HG03378 (cell line): ENCODE measurements around the gene SUPT16H.

ENCODE experiments used
- ATAC-seq: cut with Tn5 transposase; IDR thresholded peaks from one replicate; pipeline ENCODE4 v1.9.1; 2021; ENCODE audit warnings: mild to moderate bottlenecking, moderate library complexity; ENCODE audit not compliant: unreplicated experiment

The SUPT16H gene

DNA sequence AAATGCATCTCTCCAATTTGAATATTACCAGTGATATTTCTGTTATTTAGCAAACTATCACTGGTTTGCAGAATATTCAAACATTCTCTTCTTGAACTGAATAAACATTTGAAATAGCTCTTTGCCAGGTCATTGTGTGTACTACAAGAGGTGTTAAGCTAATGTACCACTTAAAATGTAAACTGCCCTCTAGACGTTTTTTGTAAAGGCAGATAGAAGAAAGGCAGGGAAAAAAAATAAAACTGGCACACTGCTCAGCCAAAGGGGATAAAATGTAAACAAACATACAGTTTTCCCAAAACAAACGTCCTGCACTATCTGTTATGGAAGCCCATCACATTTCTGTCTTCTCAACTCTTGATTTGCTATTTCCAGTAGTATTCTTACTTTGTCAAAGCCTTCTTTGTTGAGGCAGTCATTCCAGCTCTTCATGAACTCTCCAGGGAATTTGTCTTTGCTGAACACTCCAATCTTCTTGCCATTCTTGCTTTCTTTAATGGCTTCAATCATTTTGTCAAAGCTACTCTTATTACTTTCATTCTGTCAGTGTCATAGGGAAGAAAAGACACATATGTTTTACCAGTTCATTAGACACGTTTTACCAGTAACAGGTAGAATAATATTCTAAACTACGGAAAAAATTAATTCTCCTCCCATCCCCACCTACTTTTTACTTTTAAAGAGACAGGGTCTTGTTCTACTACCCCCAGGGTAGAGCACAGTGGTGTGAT lies 13.7 kb downstream of the SUPT16H start:
- ATAC-seq: no peak

DNA sequence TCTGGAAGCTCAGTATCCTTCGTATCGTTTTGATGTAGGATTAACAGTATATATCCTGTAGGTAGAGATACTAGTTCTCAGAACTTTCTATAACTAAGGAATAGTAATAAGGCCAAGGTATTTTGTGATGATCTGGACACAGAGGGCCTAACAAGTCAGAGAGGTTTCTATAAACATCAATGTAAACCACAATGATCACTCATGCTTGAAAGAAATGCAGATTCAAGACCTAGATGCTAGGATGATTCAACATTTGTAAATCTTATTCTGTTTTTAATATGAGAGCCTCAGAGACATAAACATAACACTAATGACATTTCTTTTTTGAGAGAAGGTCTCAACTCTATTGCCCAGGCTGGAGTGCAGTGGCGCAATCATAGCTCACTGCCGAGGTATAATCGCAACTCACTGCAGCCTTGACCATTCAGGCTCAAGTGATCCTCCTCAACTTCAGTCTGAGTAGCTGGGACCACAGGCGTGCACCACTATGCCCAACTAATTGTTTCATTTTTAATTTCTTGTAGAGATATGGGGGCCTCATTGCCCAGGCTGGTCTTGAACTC lies 16.2 kb downstream of the SUPT16H start:
- ATAC-seq: no peak

DNA sequence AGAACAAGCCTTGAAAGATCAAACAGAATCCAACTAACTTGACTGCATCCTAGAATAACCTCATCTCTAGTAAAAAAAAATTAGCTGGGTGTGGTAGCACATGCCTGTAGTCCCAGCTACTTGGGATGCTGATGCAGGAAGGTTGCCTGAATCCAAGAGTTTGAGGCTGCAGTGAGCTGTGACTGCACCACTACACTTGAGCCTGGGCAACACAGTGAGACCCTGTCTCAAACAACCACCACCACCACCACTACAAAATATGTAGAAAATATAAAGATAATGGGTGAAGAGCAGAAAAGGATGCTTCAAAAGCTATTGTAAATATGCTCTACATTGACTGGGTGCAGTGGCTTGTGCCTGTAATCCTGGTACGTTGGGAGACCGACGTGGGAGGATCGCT lies 27.3 kb downstream of the SUPT16H start:
- no peak for ATAC-seq

DNA sequence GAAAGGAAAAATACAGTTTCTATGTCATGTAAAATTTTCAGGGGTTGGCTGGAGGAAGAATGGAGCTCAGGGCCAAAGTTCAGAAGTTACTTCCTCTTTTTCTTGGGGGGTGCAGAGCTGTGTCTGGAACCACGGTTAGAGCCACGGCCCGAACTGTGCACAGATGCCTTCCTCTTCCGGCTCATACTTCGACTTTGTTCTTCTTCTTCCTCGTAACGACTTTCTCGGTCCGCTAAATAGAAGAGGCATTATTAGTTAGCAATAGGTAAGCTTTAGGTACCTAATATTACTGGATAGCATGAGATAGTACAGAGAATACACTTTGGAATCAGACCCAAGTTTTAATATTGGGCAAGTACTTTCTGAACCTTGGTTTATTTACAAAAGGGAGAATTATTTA lies 31.2 kb downstream of the SUPT16H start:
- peak; percentile 56 for ATAC-seq

DNA sequence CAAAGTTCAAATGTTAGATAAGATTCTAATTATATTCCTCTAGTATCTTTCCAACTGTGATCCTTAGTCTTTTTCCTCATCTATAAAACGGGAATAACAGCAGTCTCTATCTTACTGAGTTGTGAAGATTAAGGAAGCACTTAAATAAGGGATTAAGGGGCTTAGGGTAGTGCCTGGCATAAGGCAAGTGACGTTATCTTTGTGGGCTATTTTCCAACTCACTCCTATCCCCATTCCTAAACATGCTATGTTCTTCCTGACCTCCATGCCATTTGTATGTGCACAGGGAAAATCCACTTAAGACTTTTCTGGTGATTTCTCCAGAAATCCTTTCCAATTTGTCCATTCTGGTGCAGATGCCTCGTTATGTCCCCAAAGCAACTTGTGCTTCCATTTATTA lies 33.3 kb downstream of the SUPT16H start:
- no peak for ATAC-seq

DNA sequence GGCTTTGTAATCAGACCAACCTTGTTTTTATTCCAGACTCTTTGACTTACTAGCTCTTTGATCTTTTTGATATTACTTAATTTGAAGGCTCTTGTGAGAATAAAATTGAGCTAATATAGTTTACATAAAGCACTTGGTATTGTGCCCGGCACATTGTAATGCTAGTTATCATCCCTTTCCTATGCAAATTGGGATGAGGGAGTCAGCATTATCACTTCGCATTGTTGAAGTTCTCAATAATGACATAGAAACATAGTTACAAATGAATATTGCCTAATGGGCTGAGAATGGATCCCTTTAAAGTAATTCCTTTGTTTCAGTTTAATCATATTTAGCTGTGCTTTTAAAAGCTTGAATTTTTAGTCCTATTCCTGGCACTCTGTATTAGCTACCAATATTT lies 36.6 kb downstream of the SUPT16H start:
- ATAC-seq: no peak

DNA sequence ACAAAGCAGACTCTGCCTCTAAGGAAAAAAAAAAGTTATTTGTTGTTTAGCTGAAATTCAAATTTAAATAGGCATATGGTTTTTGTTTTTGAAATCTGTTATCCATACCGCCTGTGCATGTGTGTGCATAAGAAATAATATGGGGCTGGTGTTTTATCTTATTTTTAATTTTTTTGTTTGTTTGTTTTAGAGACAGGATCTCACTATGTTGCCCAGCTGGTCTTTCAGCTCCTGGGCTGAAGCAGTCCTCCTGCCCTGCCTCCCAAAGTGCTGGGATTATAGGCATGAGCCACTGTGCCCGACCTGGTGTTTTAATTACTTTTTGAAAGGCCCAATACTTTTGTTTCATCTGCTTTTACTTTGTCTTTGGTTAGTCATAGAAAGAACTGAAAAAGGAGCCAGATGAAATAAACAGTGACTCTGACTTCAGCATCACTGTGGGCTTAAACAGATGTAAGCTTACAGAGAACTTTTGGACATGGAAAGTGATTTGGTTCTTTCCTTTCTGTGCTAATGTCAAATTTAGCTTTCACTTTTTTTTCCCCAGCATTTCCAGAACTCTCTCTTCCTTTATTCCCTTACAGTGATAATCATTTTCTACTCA lies 37.2 kb downstream of the SUPT16H start:
- no peak for ATAC-seq

DNA sequence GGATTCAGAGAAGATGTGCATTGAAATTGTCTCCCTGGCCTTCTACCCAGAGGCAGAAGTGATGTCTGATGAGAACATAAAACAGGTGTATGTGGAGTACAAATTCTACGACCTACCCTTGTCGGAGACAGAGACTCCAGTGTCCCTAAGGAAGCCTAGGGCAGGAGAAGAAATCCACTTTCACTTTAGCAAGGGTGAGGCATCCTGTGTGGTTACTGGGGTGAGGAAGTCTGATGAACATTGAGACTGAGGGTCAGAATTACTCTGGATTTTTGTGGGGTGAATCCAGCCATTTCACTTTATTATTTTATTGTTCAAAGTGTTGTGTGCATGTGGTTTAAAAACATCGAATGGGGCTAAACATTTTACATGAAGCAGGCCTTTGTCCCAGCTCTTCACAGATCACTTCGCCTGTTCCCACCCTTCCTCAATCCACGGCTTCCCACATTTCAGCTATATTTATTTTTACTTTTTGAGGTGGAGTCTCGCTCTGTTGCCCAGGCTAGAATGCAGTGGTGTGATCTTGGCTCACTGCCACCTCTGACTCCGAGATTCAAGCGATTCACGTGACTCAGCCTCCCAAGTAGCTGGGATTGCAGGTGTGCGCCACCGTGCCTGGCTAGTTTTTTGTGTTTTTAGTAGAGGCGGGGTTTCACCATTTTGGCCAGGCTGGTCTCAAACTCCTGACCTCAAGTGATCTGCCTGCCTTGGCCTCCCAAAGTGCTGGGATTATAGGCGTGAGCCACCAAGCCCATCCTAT lies 40.6 kb downstream of the SUPT16H start:
- no peak for ATAC-seq

DNA sequence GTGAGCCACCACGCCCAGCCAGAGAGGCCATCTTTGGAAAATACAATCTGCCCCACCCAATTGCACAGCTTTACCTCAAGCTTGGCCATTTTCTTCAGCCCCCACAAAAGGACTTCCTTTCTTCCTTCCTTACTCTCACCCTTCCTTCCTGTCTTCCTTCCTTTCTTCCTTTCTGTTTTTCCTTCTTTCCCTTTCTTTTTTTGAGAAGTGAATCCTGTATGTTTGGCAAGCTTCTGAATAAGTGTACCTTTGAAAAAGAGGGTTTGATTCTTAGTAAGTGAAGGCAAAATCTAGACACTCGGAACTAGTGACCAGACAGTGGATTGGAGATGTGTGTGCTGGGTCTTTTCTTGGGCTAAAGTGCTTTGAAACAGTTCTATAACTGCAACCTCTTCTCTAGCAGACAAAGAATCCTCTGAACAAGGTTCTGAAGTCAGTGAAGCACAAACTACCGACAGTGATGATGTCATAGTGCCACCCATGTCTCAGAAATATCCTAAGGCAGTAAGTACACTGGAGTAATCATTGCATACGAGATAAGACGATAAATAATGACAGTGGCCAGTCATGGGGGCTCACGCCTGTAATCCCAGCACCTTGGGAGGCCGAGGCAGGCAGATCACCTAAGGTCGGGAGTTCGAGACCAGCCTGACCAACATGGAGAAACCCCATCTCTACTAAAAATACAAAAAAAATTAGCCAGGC lies 49.5 kb downstream of the SUPT16H start:
- ATAC-seq: no peak

DNA sequence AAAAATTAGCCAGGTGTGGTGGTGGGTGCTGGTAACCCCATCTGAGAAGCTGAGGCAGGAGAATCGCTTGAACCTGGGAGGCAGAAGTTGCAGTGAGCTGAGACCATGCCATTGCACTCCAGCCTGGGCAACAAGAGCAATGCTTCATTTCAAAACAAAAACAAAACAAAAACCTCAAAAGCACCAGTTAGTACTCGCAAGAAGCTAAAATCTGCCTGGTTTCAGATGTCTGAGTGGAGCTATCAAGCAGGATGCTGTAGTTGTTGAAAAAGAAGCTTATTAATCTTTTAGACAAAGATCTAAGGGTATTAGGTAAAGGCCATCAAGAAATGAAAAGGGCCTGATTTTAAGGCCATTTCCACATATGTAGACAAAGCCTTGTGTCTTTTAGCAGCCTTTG lies 50.9 kb downstream of the SUPT16H start:
- no peak for ATAC-seq

DNA sequence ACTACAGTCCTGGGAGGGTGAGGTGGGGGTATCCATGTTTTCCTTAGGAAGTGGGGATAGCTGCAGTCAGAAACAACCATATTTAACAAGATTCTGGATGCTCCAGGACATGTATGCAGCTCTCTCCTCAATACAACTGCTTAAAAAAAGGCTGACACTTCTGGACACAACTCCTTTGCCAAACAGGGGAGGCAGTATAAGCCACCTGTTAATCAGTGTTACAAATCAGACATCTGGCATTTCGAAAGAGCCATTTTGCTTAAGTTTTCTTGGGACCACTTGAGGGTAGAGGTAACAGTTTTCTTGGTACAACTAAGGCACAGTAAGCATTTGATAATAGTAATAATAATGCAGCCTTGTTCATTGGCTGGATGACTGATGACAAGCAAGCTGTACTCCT lies 56.8 kb downstream of the SUPT16H start:
- ATAC-seq: no peak

DNA sequence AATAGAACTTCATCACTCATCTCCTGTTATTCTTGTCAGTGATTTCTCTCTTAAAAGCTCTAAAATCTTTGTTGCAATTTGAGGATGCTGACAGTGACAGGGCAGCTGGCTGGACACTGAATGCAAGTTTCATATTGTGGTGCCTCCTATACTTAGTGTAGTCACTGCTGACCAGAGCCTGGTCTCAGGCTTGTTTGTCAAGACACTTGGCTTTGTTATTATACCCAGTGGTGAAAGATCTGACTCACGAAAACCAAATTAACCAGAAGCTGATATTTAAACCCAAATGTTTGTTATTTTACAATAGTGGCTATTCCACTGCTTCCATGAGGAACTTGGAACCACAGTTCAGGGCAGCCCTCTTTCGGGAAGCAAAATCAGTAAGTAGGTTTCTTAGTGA lies 61.1 kb downstream of the SUPT16H start:
- ATAC-seq: no peak

DNA sequence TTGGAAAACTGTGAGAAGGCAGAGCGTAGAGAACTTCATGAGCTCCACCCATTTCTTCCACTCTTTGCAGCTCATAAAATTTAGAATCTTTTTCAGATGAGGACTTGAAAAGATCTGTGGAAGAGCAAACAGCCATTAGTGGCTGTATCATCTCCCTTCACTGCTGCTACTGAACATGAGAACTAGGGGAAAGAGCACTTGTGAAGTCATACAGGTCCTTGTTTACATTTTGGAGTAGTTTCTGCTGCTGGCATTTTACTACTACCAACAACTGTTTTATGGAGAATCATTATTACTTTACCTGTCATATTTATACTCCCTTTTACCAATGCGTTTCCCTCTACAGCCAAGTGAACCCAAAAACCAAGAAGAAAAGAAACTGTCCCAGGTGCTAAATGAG lies 62.9 kb downstream of the SUPT16H start:
- no peak for ATAC-seq

DNA sequence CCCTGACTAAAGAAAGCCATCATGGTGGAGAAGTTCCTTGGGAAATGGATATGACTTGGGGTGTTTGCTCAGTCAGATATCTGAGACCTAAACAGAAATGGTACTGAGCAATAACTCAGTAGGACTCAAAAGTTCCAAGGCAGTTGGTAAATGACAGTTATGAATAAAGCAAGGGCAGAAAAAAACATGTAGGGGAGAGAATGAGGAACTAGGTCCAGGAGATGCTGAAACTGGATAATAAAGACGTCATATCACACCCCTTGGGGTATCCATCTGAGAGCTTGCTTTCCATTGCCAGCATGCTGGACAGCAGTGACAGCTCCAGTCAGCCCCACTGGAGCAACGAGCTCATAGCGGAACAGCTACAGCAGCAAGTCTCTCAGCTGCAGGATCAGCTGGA lies 66.4 kb downstream of the SUPT16H start:
- no peak for ATAC-seq

DNA sequence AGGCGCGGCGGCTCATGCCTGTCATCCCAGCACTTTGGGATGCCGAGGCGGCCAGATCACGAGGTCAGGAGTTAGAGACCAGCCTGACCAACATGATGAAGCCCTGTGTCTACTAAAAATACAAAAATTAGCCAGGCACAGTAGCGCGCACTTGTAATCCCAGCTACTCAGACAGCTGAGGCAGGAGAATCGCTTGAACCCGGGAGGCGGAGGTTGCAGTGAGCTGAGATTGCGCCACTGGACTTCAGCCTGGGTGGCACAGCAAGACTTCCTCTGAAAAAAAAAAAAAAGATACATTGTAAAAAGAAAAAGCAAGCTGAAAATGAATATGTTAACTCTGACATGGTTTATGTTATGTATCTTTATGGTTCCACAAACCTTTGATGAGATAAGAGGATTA lies 70.3 kb downstream of the SUPT16H start:
- no peak for ATAC-seq

DNA sequence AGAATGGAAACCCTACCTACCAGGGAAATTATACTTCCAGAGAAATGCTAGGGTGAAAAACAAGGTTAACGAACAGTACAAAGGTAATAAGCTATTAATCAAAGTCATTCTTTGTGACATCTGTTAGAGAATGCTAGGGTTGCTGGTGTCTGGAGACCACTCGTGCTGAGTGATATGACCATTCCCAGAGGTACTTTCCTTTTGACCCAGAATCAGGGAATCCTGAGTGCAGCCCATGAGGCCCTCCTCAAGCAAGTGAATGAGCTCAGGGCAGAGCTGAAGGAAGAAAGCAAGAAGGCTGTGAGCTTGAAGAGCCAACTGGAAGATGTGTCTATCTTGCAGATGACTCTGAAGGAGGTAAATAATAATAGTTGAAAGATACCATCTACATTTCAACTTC lies 72.2 kb downstream of the SUPT16H start:
- no peak for ATAC-seq

DNA sequence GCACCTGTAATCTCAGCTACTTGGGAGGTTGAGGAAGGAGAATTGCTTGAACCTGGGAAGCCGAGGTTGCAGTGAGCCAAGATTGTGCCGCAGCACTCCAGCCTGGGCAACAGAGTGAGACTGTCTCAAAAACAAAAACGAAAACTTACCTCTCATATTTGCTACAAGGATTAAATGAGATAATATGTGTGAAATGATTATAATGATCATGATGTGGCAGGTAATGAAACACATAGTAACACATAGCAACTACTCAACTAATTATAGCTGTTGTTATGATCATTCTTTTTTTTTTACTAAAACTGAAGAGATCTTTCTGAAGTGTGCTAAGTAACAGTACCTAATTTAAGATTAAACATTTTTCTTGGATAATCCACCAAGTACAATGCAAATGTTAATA lies 73.9 kb downstream of the SUPT16H start:
- no peak for ATAC-seq

DNA sequence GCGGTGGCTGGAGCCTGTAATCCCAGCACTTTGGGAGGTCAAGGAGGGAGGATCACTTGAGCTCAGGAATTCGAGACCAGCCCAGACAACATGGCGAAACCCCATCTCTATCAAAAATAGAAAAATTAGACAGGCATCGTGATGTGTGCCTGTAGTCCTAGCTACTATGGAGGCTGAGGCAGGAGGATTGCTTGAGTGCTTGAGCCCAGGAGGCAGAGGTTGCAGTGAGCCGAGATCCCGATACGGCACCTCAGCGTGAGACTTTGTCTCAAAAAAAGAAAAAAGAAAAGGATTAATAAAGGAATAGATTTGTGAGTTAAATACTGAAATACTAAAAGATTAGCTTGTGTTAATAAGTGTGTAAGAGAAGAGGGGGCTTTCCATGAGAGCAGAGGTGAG lies 74.6 kb downstream of the SUPT16H start:
- no peak for ATAC-seq

DNA sequence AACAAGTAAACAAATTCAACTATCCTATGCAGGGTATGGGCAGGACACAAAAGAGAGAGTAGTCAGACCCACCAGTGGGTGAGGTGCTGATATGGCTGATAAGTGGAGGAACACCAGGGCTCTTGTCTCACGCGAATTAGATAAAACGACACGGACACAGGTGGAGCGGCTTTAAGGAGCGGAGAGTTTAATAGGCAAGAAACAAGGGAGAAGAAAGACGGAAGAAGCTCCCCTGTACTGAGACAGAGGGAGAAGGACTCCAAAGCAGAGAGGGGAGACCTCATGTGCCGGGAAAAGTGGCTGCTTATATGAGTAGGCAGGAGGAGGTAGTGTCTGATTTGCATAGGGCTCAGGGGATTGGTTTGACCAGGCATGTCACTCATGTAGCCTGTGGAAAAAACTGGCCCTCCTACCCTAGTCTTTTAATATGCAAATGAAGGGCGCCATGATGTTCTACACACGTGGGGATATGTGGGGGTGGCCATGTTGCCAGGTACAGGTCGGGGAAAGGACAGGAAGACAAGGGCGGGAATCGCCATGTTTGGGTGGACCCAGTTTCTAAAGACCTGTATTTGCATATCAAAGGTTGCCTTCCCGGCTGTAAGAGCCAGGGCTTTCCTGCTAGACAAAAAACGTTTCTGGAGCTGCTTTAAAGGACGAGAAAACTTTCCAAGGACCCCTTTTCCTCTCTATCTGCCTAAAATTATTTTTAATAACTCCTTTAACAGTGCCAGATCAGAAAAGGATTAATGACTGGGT lies 75.2 kb downstream of the SUPT16H start:
- peak; percentile 87 for ATAC-seq

DNA sequence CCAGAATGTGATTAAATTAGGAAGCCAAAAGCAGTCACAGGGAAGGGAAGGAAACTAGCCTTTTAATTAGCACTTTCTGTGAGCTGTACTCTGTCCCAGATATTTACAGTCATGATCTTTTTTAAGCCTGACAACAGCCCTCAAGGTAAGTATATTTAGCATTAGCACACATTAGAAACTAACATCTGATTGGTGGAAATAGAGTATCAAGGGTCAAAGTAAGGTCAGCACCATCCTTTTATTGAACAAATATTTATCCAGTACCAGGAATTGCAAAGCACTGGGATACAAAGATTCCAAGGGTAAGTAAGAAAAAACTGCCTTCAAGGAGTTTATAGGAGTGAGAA lies 75.7 kb downstream of the SUPT16H start:
- peak; percentile 39 for ATAC-seq

DNA sequence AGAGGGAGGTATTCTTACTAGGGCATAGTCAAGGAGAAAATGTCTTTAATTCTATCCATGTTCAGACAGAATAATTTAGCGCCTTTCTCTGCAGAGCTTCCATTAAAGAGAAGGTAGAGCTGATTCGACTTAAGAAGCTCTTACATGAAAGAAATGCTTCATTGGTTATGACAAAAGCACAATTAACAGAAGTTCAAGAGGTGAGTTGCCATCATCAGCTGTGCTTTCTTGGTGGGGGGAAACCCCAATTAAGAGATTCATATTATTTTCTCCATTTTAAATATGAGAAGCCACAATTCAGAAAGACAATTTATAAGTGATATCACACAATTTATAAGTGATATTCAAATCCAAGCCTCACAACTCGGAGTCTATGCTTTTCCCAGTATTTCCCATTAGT lies 76.2 kb downstream of the SUPT16H start:
- no peak for ATAC-seq
